ENCODE data around the gene TYMP.

Gene TYMP

GRCh38 chr22:50507421-50507990 lies 22.3 kb downstream of the TYMP start, which contains the start of gene LMF2:
Gene LMF2, minus strand, starts transcription at chr22:50507702. Its CDS starts 27 bp downstream, at chr22:50507675.
- H3K4me3 ChIP-seq (replicated peaks; ENCODE audit: low read depth, low read length), result peak within 1 kb of the TSS; percentile 96
- no peak for DNase-seq (ENCODE audit: low read depth)
- no peak for TF ChIP-seq CTCF (IDR thresholded peaks at IDR 0.05; ENCODE audit: low read length, missing control alignments)

GRCh38 chr22:50506611-50507420 lies 23.0 kb downstream of the TYMP start:
- peak overlapping the region; percentile 96 for H3K4me3 ChIP-seq (replicated peaks; ENCODE audit: low read depth, low read length)
- TF ChIP-seq CTCF (IDR thresholded peaks at IDR 0.05; ENCODE audit: low read length, missing control alignments), result no peak
- DNase-seq (ENCODE audit: low read depth), result no peak

- no peak for DNase-seq (ENCODE audit: low read depth)
- peak overlapping the region; percentile 96 for H3K4me3 ChIP-seq (replicated peaks; ENCODE audit: low read depth, low read length)
- no peak for TF ChIP-seq CTCF (IDR thresholded peaks at IDR 0.05; ENCODE audit: low read length, missing control alignments)
Measured at GRCh38 chr22:50505776-50506610, 23.8 kb downstream of the TYMP start.

- no peak for TF ChIP-seq CTCF (IDR thresholded peaks at IDR 0.05; ENCODE audit: low read length, missing control alignments)
- H3K4me3 ChIP-seq (replicated peaks; ENCODE audit: low read depth, low read length), result no peak overlapping the region
- DNase-seq (ENCODE audit: low read depth), result no peak
Measured at GRCh38 chr22:50505276-50505775, 24.5 kb downstream of the TYMP start.

GRCh38 chr22:50504369-50505211 lies 25.2 kb downstream of the TYMP start:
- TF ChIP-seq CTCF (IDR thresholded peaks at IDR 0.05; ENCODE audit: low read length, missing control alignments), result no peak
- H3K4me3 ChIP-seq (replicated peaks; ENCODE audit: low read depth, low read length), result no peak overlapping the region
- no peak for DNase-seq (ENCODE audit: low read depth)

Measured in fibroblast of pulmonary artery (primary cell).